Activated B cell treated with CpG ODN at 0.5 μM for 24 hours (primary cell): ENCODE results near the gene UNCX. TPM values are rescaled to one million over a fixed set of nuclear protein-coding genes. Genes with fewer than 3 reads are reported as not detected.

ENCODE experiments used
- ATAC-seq: fragments of 200-7000 bp; cut with Tn5 transposase; one replicate; pipeline ENCODE4 v1.10.0; 2021; ENCODE audit warnings: low read depth, mild to moderate bottlenecking, moderate library complexity
- CTCF ChIA-PET: fragments of 350-600 bp; sonication (Branson Sonifier 250); formaldehyde crosslinking; loops from one replicate; lab custom pipeline; 2021; ENCODE audit warnings: antibody characterized with exemption; lab: Charles Lee
- POLR2A ChIA-PET: fragments of 350-600 bp; sonication (Branson Sonifier 250); formaldehyde crosslinking; loops from one replicate; lab custom pipeline; 2021; ENCODE audit warnings: antibody characterized with exemption; lab: Charles Lee
- DNase-seq: peaks from one replicate; pipeline ENCODE4 v3.0.0; 2022
- H3K27ac Mint-ChIP-seq: one replicate; pipeline ENCODE4 v1.8.0; 2020; ENCODE audit warnings: mixed read lengths
- H3K27me3 Mint-ChIP-seq: one replicate; pipeline ENCODE4 v1.8.0; 2021; ENCODE audit warnings: mixed read lengths
- H3K36me3 Mint-ChIP-seq: one replicate; pipeline ENCODE4 v1.8.0; 2021; ENCODE audit warnings: low read depth, mixed read lengths
- H3K4me1 Mint-ChIP-seq: one replicate; pipeline ENCODE4 v1.8.0; 2021; ENCODE audit warnings: mixed read lengths
- H3K4me3 Mint-ChIP-seq: one replicate; pipeline ENCODE4 v1.8.0; 2020; ENCODE audit warnings: mild to moderate bottlenecking, mixed read lengths
- H3K9me3 Mint-ChIP-seq: one replicate; pipeline ENCODE4 v1.8.0; 2020; ENCODE audit warnings: mixed read lengths
- CTCF ChIP-seq: fragments of 200-600 bp; IDR thresholded peaks from one replicate; pipeline ENCODE4 v1.8.0; 2022; ENCODE audit warnings: antibody characterized with exemption, mild to moderate bottlenecking
- intact Hi-C: fragments of 100-400 bp; cut with micrococcal nuclease; formaldehyde crosslinking; loops from one replicate; pipeline ENCODE4 v1.15.1; 2024
- total RNA-seq: library from RNA; stranded (reverse); gene quantifications from 2 replicates; pipeline ENCODE4 v1.2.3, GENCODE V29; 2022

The UNCX gene
- total RNA-seq, 1 donor from 2014 or later: not detected

- Mint-ChIP-seq H3K4me1 (peaks cover 7% of the 10 kb centered on the region), H3K4me3 (no peak overlapping the region), H3K27ac (no peak overlapping the region), H3K27me3 (peaks cover 56% of the 10 kb centered on the region), H3K9me3 (no peaks in the 10 kb centered on the region), H3K36me3 (no peaks in the 10 kb centered on the region)
- POLR2A ChIA-PET: no interaction called here
- CTCF ChIA-PET: interaction anchor here (1.4 kb wide), 1 partner anchor 19 kb away, joined by 3 read pairs; no protein-coding TSS in a partner anchor
- ATAC-seq (no peak), DNase-seq (no peak)
- no peak for TF ChIP-seq CTCF
- intact Hi-C loops: no loop called here
These were observed 14.3 kb downstream of the UNCX start for GRCh38 chr7:1246871-1247526.

DNA sequence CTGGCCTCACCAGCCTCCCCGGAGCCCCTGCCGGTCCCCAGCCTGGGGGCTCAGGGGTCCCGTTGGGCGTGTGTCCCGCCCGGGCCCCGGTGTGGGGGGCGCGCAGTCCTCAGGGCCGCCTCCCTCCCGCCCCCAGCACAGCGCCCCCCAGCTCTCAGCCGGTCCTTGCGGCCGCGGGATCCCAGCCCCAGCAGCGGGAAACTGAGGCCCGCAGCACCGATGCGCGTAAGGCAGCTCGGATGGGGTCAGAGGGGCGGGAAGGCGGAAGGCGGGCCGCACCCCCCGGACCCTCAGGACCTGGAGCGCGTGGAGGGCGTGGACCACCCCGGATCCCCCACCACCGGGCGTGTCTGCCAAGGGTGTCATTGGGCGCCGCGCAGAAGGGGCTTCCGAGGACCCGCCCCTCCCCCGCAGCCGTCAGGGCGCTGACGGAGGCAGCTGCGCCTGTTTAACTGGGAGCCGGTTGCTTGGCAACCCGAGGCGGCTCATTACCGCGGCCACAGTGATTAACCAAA is 14.9 kb downstream of the UNCX start:
- Mint-ChIP-seq H3K36me3 (no peaks in the 10 kb centered on the region), H3K27me3 (peaks cover 56% of the 10 kb centered on the region), H3K4me3 (no peak overlapping the region), H3K4me1 (peaks cover 7% of the 10 kb centered on the region), H3K9me3 (no peaks in the 10 kb centered on the region), H3K27ac (no peak overlapping the region)
- ATAC-seq (no peak), DNase-seq (no peak)
- no peak for TF ChIP-seq CTCF
- intact Hi-C loops: no loop called here
- POLR2A ChIA-PET: interaction anchor here (0.7 kb wide), 1 partner anchor 385 kb away, joined by 4 read pairs; no protein-coding TSS in a partner anchor
- CTCF ChIA-PET: interaction anchor here (1.4 kb wide), 1 partner anchor 19 kb away, joined by 3 read pairs; no protein-coding TSS in a partner anchor

- ChIA-PET CTCF (interaction anchor here (1.4 kb wide), 1 partner anchor 20 kb away, joined by 3 read pairs; no protein-coding TSS in a partner anchor), POLR2A (interaction anchor here (0.7 kb wide), 1 partner anchor 386 kb away, joined by 4 read pairs; no protein-coding TSS in a partner anchor)
- Mint-ChIP-seq H3K4me3 (no peak overlapping the region), H3K9me3 (no peaks in the 10 kb centered on the region), H3K27ac (no peak overlapping the region), H3K36me3 (no peaks in the 10 kb centered on the region), H3K27me3 (peaks cover 55% of the 10 kb centered on the region), H3K4me1 (peaks cover 7% of the 10 kb centered on the region)
- ATAC-seq: no peak
- intact Hi-C loops: no loop called here
- no peak for DNase-seq
- TF ChIP-seq CTCF: no peak
These were observed 15.7 kb downstream of the UNCX start for GRCh38 chr7:1248143-1248915.

DNA sequence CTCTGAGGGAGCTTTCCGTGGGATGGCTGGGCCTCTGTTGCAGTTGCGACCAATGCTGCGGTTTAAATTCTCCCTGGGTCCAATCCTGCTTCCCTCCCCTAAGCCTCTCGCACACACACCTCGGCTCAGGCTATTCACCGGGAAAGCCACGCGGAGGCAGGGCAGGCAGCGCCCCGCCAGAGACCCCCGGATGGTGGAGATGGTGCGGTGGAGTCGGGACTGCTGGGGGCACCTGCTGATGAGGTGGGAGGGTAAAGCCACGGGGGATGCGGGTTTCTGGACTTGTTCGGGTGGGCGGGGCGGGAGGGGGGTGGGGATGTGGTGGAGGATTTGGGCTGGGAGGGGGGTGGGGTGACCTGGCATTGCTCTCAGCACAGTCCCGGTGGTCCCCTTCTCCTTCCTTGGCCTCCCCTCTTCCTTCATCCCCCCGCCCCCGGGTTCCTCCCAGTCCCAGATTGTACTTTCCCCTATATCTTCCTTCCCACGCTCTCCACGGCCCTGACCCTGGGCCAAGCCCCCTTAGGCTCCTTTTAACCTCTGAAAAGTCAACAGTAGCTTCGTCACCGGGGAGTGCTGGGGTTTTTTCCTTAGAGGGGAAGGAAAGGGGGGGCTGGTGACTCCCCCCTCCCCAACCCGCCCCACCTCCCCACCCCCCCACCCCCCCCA is 16.4 kb downstream of the UNCX start:
- DNase-seq (no peak), ATAC-seq (no peak)
- ChIA-PET POLR2A (no interaction called here), CTCF (no interaction called here)
- Mint-ChIP-seq H3K27ac (no peak overlapping the region), H3K9me3 (no peaks in the 10 kb centered on the region), H3K4me3 (no peak overlapping the region), H3K36me3 (no peaks in the 10 kb centered on the region), H3K27me3 (peaks cover 55% of the 10 kb centered on the region), H3K4me1 (peaks cover 7% of the 10 kb centered on the region)
- intact Hi-C loops: no loop called here
- TF ChIP-seq CTCF: no peak
